ENCODE data around the gene CCDC88C.

The CCDC88C gene

GRCh38 chr14:91311284-91311662, 106.3 kb downstream of the CCDC88C start:
- no peak for TF ChIP-seq CTCF (IDR thresholded peaks at IDR 0.05; ENCODE audit: low read depth, low read length, missing control alignments)
- no peak for DNase-seq (ENCODE audit: low read depth)
- no peak overlapping the region for H3K4me3 ChIP-seq (ENCODE audit: low read depth, low read length)
- in situ Hi-C loops (cut with HindIII; ENCODE audit: low sequenced_read_pairs): no loop called here

GRCh38 chr14:91310606-91311283, 106.9 kb downstream of the CCDC88C start:
- in situ Hi-C loops (cut with HindIII; ENCODE audit: low sequenced_read_pairs): no loop called here
- H3K4me3 ChIP-seq (ENCODE audit: low read depth, low read length): no peak overlapping the region
- no peak for TF ChIP-seq CTCF (IDR thresholded peaks at IDR 0.05; ENCODE audit: low read depth, low read length, missing control alignments)
- DNase-seq (ENCODE audit: low read depth): no peak

- no peak overlapping the region for H3K4me3 ChIP-seq (ENCODE audit: low read depth, low read length)
- no peak for DNase-seq (ENCODE audit: low read depth)
- in situ Hi-C loops (cut with HindIII; ENCODE audit: low sequenced_read_pairs): no loop called here
- no peak for TF ChIP-seq CTCF (IDR thresholded peaks at IDR 0.05; ENCODE audit: low read depth, low read length, missing control alignments)
Measured at GRCh38 chr14:91309756-91310280, 107.8 kb downstream of the CCDC88C start.

- no peak for DNase-seq (ENCODE audit: low read depth)
- in situ Hi-C loops (cut with HindIII; ENCODE audit: low sequenced_read_pairs): no loop called here
- no peak overlapping the region for H3K4me3 ChIP-seq (ENCODE audit: low read depth, low read length)
- no peak for TF ChIP-seq CTCF (IDR thresholded peaks at IDR 0.05; ENCODE audit: low read depth, low read length, missing control alignments)
Measured at GRCh38 chr14:91308337-91308736, 109.3 kb downstream of the CCDC88C start.

GRCh38 chr14:91307652-91308051, 110.0 kb downstream of the CCDC88C start:
- in situ Hi-C loops (cut with HindIII; ENCODE audit: low sequenced_read_pairs): no loop called here
- no peak overlapping the region for H3K4me3 ChIP-seq (ENCODE audit: low read depth, low read length)
- no peak for TF ChIP-seq CTCF (IDR thresholded peaks at IDR 0.05; ENCODE audit: low read depth, low read length, missing control alignments)
- no peak for DNase-seq (ENCODE audit: low read depth)

GRCh38 chr14:91307046-91307445, 110.6 kb downstream of the CCDC88C start:
- no peak for DNase-seq (ENCODE audit: low read depth)
- no peak overlapping the region for H3K4me3 ChIP-seq (ENCODE audit: low read depth, low read length)
- TF ChIP-seq CTCF (IDR thresholded peaks at IDR 0.05; ENCODE audit: low read depth, low read length, missing control alignments): no peak
- in situ Hi-C loops (cut with HindIII; ENCODE audit: low sequenced_read_pairs): no loop called here
